ENCODE measurements around the gene RNF145. TPM values are rescaled to one million over a fixed set of nuclear protein-coding genes. Genes with fewer than 3 reads are reported as not detected.

RNF145 gene
- total and polyA plus RNA-seq, 7 donors, result 6.5 to 91.0 (median 39.3) TPM

DNA sequence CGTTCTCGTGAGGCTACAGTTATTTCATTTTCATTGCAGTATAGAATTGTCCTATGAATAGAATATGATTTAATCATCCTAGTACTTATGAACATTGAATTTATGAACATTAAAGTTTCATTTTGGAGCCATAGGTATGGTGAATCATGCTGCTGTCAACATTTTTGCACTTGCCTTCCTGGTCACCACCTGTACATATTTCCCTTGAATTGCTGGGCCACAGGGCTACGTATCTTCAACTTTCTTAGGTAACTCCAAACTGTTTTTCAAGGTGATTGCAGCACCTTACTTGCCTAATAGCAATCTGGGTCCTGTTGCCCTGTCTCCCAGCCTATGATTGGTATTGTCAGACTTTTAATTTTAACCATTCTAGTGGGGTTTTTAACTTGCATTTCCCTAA, 6.5 kb upstream of the RNF145 start:
- WGBS, 2 donors, result 79 to 85% methylated on average over 3 of the region's 3 CpGs
- Histone ChIP-seq H3K9me3 (no peaks in the 10 kb centered on the region), H3K36me3 (no peaks in the 10 kb centered on the region), H3K27me3 (no peaks in the 10 kb centered on the region), H3K27ac (no peak overlapping the region), H3K4me3 (no peak overlapping the region), H3K4me1 (no peaks in the 10 kb centered on the region)
- TF ChIP-seq CTCF (IDR thresholded peaks at IDR 0.05) (no peak), EP300 (IDR thresholded peaks at IDR 0.05) (no peak), POLR2A (IDR thresholded peaks at IDR 0.05) (no peak), POLR2AphosphoS5 (IDR thresholded peaks at IDR 0.05) (no peak)
- DNase-seq, result no peak
- intact Hi-C loops (cut with DNase I), result no loop called here

DNA sequence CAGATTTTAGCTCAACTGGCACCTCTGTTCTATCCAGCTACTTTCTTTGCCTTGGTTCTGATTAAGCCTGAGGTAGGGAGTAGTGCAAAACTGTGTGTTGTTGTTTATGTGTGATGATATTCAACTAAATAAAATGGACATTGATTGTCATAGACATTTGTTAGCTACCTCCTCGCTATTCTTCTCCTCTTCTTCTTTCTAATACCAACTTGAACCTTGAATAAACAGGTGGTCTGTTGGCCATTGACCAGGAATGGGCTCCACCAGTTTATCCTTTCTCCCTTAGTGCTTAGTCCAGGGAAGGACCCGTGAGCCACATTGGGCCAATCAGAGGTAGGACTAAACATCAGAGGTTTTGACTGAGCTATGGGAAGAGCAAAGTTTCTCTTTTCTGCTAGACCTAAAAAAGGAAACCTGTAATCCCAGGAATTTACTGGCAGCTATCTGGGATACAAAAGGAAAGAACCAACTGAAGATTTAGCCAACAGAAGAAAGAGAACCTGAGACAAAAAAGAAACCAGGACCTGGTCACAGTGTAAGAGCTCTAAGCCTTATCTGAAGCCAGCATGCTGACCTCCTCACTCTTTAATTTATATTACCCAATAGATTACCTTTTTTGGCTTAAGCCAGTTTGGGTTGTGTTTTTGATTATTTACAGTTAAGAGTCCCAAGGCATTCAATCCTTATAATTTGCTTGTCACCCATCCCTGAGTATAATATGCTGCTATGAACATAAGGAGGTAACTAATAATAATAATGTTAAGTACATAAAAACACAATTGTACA, 5.3 kb upstream of the RNF145 start:
- intact Hi-C loops (cut with DNase I), result no loop called here
- Histone ChIP-seq H3K27me3 (no peaks in the 10 kb centered on the region), H3K9me3 (no peaks in the 10 kb centered on the region), H3K4me3 (no peak overlapping the region), H3K27ac (no peak overlapping the region), H3K4me1 (peaks cover 0 to 7% (median 5%) of the 10 kb centered on the region in 4 donors), H3K36me3 (no peaks in the 10 kb centered on the region)
- TF ChIP-seq EP300 (IDR thresholded peaks at IDR 0.05) (no peak), POLR2A (IDR thresholded peaks at IDR 0.05) (no peak), CTCF (IDR thresholded peaks at IDR 0.05) (no peak)
- 90 to 92% methylated on average over 2 of the region's 2 CpGs for WGBS, 2 donors
- DNase-seq, result no peak

DNA sequence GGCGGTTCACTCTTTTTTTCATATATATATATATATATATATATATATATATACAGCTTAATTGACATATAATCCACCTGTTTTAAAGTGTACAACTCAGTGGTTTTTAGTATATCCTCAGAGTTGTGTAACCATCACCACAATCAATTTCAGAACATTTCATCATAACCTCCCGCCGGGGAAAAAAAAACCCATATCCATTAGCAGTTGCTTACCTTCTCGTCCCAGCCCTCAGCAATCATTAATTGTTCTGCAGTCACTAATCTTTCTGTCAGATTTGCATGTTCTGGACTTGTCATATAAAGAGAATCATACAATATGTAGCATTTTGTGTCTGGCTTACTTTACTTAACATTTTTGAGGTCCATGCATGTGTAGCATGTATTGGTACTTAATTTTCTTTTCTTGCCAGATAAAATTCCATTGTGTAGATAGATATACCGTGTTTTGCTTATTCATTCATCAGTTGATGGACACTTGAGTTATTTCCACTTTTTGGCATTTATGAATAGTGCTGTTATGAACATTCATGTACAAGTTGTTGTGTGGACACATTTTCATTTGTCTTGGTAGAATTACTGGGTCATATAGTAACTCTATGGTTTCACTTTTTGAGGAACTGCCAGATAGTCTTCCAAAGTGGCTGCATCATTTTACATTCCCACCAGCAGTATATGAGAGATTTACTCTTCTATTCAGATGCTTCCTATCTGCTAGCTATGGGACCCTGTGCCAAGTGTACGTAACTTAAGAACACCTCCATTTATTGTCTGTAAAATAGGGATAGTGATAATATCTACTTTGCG, 3.5 kb upstream of the RNF145 start:
- WGBS, 2 donors, result 78 to 92% methylated on average over 7 of the region's 7 CpGs
- Histone ChIP-seq H3K27ac (no peak overlapping the region), H3K4me1 (peaks cover 0 to 8% (median 6%) of the 10 kb centered on the region in 4 donors), H3K9me3 (no peaks in the 10 kb centered on the region), H3K36me3 (no peaks in the 10 kb centered on the region), H3K27me3 (no peaks in the 10 kb centered on the region), H3K4me3 (no peak overlapping the region)
- intact Hi-C loops (cut with DNase I), result no loop called here
- DNase-seq, result no peak
- TF ChIP-seq POLR2AphosphoS5 (IDR thresholded peaks at IDR 0.05), result no peak

DNA sequence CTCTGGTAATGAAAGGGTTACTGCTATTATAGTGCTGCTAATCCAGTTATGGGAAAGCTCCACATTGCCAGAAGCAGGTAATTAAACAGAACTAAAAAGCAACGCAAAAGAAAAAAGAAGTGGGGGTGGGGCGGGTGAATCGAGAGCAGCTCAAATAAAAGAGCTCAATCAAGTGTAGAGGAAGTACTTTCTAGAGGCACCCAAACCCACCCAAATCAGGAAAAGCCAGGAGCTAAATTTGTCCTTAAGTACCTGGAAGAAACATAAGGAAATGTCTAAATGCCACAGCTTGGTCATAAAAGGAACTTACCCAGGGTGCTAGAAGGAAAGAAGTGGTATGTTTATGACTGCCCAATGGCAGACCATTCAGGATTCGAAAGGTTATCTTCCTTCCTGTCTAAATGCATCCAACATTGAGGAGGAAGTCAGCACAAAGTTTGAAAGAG, 2.4 kb upstream of the RNF145 start:
- H3K27ac ChIP-seq, result no peak overlapping the region
- H3K4me1 ChIP-seq, result peaks cover 0 to 17% (median 11%) of the 10 kb centered on the region in 4 donors
- DNase-seq, result no peak
- TF ChIP-seq POLR2AphosphoS5 (IDR thresholded peaks at IDR 0.05) (no peak), CTCF (IDR thresholded peaks at IDR 0.05) (no peak), POLR2A (IDR thresholded peaks at IDR 0.05) (no peak), EP300 (IDR thresholded peaks at IDR 0.05) (no peak)
- intact Hi-C loops (cut with DNase I), result no loop called here
- no peaks in the 10 kb centered on the region for H3K9me3 ChIP-seq
- no peaks in the 10 kb centered on the region for H3K36me3 ChIP-seq
- no peak overlapping the region for H3K4me3 ChIP-seq
- H3K27me3 ChIP-seq, result no peaks in the 10 kb centered on the region
- 10 to 26% methylated on average over 4 of the region's 4 CpGs for WGBS, 2 donors

GRCh38 chr5:159210846-159211245, 1.5 kb upstream of the RNF145 start:
- WGBS, 2 donors, result 19 to 77% methylated on average over 1 of the region's 1 CpG
- TF ChIP-seq POLR2A (IDR thresholded peaks at IDR 0.05) (no peak), POLR2AphosphoS5 (IDR thresholded peaks at IDR 0.05) (no peak), CTCF (IDR thresholded peaks at IDR 0.05) (no peak), EP300 (IDR thresholded peaks at IDR 0.05) (no peak)
- Histone ChIP-seq H3K36me3 (no peaks in the 10 kb centered on the region), H3K27ac (no peak overlapping the region), H3K4me1 (peaks cover 0 to 26% (median 19%) of the 10 kb centered on the region in 4 donors), H3K9me3 (no peaks in the 10 kb centered on the region), H3K4me3 (no peak overlapping the region), H3K27me3 (no peaks in the 10 kb centered on the region)
- intact Hi-C loops (cut with DNase I), result no loop called here
- DNase-seq, result no peak
